Testis (tissue), 5 donors: ENCODE results near the gene OR2B6. TPM values are rescaled to one million over a fixed set of nuclear protein-coding genes. Genes with fewer than 3 reads are reported as not detected.
"Not testable (repeated sequence)": the region's sequence is repeated elsewhere in the genome, so short reads cannot be mapped to it uniquely, and the experiment has no call there.

Experiments used
- DNase-seq: peaks from one replicate; pipeline ENCODE4 v3.0.0-alpha.2; 2019
- H3K27ac ChIP-seq, 2 donors: fragments of 200-600 bp; sonication (generic); one replicate each; pipeline ENCODE4 v1.5.1; 2019
- H3K27me3 ChIP-seq: fragments of 200-600 bp; sonication (generic); one replicate; pipeline ENCODE4 v1.5.1; 2019
- H3K36me3 ChIP-seq: fragments of 200-600 bp; sonication (generic); one replicate; pipeline ENCODE4 v1.5.1; 2017; ENCODE audit warnings: low read depth; ENCODE audit errors: missing control alignments
- H3K4me1 ChIP-seq: fragments of 200-600 bp; sonication (generic); one replicate; pipeline ENCODE4 v1.5.1; 2019
- H3K4me3 ChIP-seq, 2 donors: fragments of 200-600 bp; sonication (generic); one replicate each; pipeline ENCODE4 v1.5.1; 2017 to 2019
- H3K9me3 ChIP-seq: fragments of 200-600 bp; sonication (generic); one replicate; pipeline ENCODE4 v1.5.1; 2017
- POLR2A ChIP-seq: fragments of 450-650 bp; IDR thresholded peaks from one replicate; pipeline ENCODE4 v1.6.1; 2017; ENCODE audit warnings: antibody characterized with exemption, mild to moderate bottlenecking, moderate library complexity
- WGBS, 2 donors: methylation state at CpG; one replicate each; pipeline ENCODE4 v1.1.5; 2018; 5-methylcytosine and 5-hydroxymethylcytosine counted together
- intact Hi-C: fragments of 100-400 bp; cut with DNase I; formaldehyde crosslinking; loops from one replicate; pipeline ENCODE4 v1.15.1; 2023; ENCODE audit warnings: low total_unique reads
- long read RNA-seq, 2 donors: transcript quantifications; one replicate each; lab custom pipeline, GENCODE V29; 2026
- polyA plus RNA-seq: library from polyadenylated mRNA; stranded (reverse); fragments of 350-450 nt; fragmentation: Illumina TruSeq; extraction: RNeasy Lipid Tissue Mini Kit (QIAGEN cat#74804); gene quantifications from one replicate; pipeline ENCODE4 v1.2.3, GENCODE V29; 2014; ENCODE audit warnings: low read depth, low replicate concordance; ENCODE audit not compliant: insufficient read depth
- total RNA-seq, 2 donors: library from RNA; depleted of rRNA; stranded (reverse); fragments of >200 nt; gene quantifications; one replicate each; pipeline ENCODE4 v1.2.3, GENCODE V29; 2016
- TF ChIP-seq, protein P1 (sequence below), 3 experiments: fragments of 450-650 bp in 2 of 3; fragments of 200-600 bp in 1 of 3; sonication (generic) in 1 of 3; IDR thresholded peaks; one replicate each; pipeline ENCODE4 v1.5.1; 2016 to 2019; ENCODE audit warnings: antibody characterized with exemption in 3 of 3, mild to moderate bottlenecking in 2 of 3, moderate library complexity in 1 of 3

The OR2B6 gene
- total RNA-seq: 1 to 10 TPM in 1 of 2 donors, not detected in 1; 1.0 TPM
- not detected for polyA plus RNA-seq
- long read RNA-seq, donor 1: 0 reads
- long read RNA-seq, donor 2: 0 reads

DNA sequence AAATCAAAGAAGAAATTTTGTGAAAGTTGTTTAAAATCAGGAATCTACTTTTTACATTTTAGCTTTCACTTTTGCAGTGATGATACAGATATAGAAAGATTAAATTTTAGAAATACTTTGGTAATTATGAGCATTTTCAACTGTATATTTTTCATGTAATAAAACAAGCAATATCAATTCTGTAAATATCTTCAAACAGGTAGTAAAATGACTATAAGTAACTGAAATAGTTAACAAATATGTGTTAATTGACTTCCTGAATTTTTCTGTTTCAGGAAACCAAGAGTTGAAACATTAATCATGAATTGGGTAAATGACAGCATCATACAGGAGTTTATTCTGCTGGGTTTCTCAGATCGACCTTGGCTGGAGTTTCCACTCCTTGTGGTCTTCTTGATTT, at the start of gene OR2B6:
OR2B6 (plus strand) TSS at position 301 of the 400 bp plus-strand sequence; CDS start at position 301, 0 bp downstream.
- DNase-seq: no peak
- H3K27me3 ChIP-seq: no peaks in the 10 kb centered on the region
- H3K36me3 ChIP-seq: no peaks in the 10 kb centered on the region
- TF ChIP-seq, protein P1, sequence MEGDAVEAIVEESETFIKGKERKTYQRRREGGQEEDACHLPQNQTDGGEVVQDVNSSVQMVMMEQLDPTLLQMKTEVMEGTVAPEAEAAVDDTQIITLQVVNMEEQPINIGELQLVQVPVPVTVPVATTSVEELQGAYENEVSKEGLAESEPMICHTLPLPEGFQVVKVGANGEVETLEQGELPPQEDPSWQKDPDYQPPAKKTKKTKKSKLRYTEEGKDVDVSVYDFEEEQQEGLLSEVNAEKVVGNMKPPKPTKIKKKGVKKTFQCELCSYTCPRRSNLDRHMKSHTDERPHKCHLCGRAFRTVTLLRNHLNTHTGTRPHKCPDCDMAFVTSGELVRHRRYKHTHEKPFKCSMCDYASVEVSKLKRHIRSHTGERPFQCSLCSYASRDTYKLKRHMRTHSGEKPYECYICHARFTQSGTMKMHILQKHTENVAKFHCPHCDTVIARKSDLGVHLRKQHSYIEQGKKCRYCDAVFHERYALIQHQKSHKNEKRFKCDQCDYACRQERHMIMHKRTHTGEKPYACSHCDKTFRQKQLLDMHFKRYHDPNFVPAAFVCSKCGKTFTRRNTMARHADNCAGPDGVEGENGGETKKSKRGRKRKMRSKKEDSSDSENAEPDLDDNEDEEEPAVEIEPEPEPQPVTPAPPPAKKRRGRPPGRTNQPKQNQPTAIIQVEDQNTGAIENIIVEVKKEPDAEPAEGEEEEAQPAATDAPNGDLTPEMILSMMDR (IDR thresholded peaks at IDR 0.05): no peak
- TF ChIP-seq POLR2A: no peak
- intact Hi-C loops: no loop called here
- H3K27ac ChIP-seq: no peak within 1 kb of the TSS
- WGBS, 2 donors: 52 to 57% methylated on average over 1 of the region's 1 CpG
- H3K9me3 ChIP-seq: no peaks in the 10 kb centered on the region
- no peaks in the 10 kb centered on the region for H3K4me1 ChIP-seq
- H3K4me3 ChIP-seq: no peak within 1 kb of the TSS

DNA sequence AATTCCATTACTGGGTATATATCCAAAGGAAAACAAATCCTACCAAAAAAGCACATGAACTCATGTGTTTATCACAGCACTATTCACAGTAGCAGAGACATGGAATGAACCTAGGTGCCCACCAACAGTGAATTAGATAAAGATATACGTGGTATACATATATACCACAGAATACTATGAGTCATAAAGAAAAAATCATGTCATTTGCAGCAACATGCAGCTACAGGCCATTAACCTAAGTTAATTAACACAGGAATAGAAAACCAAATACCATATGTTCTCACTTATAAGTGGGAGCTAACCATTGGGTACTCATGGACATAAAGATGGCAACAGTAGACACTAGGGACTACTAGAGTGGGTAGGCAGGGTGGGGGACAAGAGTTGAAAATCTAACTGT, 49.0 kb upstream of the OR2B6 start:
- no peak for DNase-seq
- H3K36me3 ChIP-seq: no peaks in the 10 kb centered on the region
- H3K27ac ChIP-seq: no peak overlapping the region
- TF ChIP-seq, protein P1 (IDR thresholded peaks at IDR 0.05): no peak
- no peak for TF ChIP-seq POLR2A
- 73 to 77% methylated on average over 1 of the region's 1 CpG for WGBS, 2 donors
- H3K4me3 ChIP-seq: no peak overlapping the region
- H3K27me3 ChIP-seq: no peaks in the 10 kb centered on the region
- peaks cover 4% of the 10 kb centered on the region for H3K4me1 ChIP-seq
- intact Hi-C loops: no loop called here
- H3K9me3 ChIP-seq: no peaks in the 10 kb centered on the region

DNA sequence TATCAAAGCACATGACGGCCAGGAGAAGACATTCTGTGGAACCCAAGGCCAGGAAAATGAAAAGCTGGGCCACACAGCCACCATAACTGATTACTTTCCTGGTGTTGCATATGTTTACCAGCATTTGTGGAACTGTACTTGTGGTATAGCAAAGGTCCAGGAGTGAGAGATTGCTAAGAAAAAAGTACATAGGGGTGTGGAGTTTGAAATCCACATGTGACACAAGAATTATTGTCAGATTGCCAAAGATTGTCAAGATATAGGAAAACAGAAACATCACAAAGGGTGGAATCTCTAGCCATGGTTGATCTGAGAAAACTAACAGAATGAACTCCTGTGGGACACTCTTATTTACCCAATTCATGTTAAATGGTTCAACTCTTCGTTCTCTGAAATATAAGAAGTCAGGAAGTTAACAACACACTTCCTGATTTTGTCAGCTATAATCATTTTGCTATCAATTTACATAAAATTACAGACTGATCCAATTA, 45.0 kb upstream of the OR2B6 start, which contains the start of gene OR2B2:
OR2B2 (minus strand) TSS at position 441 of the 491 bp plus-strand sequence; CDS start at position 364, 77 bp downstream.
- TF ChIP-seq, protein P1 (IDR thresholded peaks at IDR 0.05): no peak
- no peak for TF ChIP-seq POLR2A
- no peak within 1 kb of the TSS for H3K4me3 ChIP-seq
- DNase-seq: no peak
- H3K27me3 ChIP-seq: no peaks in the 10 kb centered on the region
- WGBS, 2 donors: 71 to 73% methylated on average over 2 of the region's 2 CpGs
- intact Hi-C loops: no loop called here
- no peaks in the 10 kb centered on the region for H3K9me3 ChIP-seq
- H3K4me1 ChIP-seq: no peaks in the 10 kb centered on the region
- H3K27ac ChIP-seq: no peak within 1 kb of the TSS
- no peaks in the 10 kb centered on the region for H3K36me3 ChIP-seq

DNA sequence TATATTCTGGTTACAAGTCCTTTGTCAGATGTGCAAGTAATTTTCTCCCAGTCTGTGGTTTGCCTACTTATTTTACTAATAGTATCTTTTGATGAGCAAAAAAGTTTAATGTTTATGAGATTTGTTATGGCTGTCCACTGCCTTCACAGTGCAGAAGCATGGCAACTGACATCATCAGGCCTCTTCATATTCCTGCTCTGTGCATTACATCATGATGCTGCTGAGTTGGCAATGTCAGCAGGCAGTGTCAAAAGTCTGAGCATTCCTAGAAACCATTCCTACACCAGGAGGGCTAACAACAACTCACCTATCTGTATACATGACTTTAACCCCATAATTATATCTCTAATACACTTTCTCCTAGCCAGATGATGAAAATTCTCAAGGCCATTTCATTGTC, 34.1 kb upstream of the OR2B6 start:
- no peak overlapping the region for H3K27ac ChIP-seq
- no peaks in the 10 kb centered on the region for H3K9me3 ChIP-seq
- no peaks in the 10 kb centered on the region for H3K4me1 ChIP-seq
- no peaks in the 10 kb centered on the region for H3K27me3 ChIP-seq
- H3K36me3 ChIP-seq: no peaks in the 10 kb centered on the region
- no peak for DNase-seq
- intact Hi-C loops: no loop called here
- TF ChIP-seq, protein P1 (IDR thresholded peaks at IDR 0.05): no peak
- no peak for TF ChIP-seq POLR2A
- H3K4me3 ChIP-seq: no peak overlapping the region

DNA sequence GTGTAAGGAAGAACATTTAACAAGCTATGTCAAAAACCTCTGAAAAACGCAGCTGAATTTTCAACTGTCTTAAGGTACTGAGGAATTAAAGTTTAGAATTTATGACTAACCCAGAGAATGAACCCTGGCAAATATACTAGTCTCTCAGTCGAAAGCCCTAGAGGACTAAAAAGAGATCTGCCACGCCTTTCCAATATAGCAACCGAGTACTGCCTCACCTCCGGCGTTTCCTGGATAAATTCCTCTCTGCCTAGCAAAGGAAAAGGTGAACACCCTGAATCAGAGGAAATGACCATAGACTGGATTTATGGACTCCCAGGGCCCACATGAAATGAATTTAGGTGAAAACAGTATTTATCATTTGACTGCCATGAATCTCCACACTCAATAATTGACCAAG, 32.9 kb upstream of the OR2B6 start:
- TF ChIP-seq POLR2A: no peak
- TF ChIP-seq, protein P1 (IDR thresholded peaks at IDR 0.05): no peak
- no peaks in the 10 kb centered on the region for H3K9me3 ChIP-seq
- no peaks in the 10 kb centered on the region for H3K27me3 ChIP-seq
- no peak overlapping the region for H3K4me3 ChIP-seq
- no peaks in the 10 kb centered on the region for H3K36me3 ChIP-seq
- DNase-seq: no peak
- intact Hi-C loops: no loop called here
- no peaks in the 10 kb centered on the region for H3K4me1 ChIP-seq
- no peak overlapping the region for H3K27ac ChIP-seq
- 84 to 87% methylated on average over 6 of the region's 6 CpGs for WGBS, 2 donors

DNA sequence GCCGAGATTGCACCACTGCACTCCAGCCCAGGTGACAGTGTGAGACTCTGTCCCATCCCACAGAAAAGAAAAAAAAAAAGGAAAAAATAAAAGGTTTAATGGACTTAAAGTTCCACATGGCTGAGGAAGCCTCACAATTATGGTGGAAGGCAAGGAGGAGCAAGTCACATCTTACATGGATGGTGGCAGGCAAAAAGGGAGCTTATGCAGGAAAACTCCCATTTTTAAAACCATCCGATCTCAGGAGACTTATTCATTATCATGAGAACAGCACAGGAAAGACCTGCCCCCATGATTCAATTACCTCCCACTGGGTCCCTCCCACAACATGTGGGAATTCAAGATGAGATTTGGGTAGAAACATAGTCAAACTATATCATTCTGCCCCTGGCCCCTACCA, 29.0 kb upstream of the OR2B6 start:
- DNase-seq, H3K27ac ChIP-seq, H3K9me3 ChIP-seq, H3K27me3 ChIP-seq, H3K4me3 ChIP-seq, intact Hi-C loops, H3K4me1 ChIP-seq, H3K36me3 ChIP-seq: not testable (repeated sequence)
- 92 to 95% methylated on average over 2 of the region's 2 CpGs for WGBS, 2 donors

DNA sequence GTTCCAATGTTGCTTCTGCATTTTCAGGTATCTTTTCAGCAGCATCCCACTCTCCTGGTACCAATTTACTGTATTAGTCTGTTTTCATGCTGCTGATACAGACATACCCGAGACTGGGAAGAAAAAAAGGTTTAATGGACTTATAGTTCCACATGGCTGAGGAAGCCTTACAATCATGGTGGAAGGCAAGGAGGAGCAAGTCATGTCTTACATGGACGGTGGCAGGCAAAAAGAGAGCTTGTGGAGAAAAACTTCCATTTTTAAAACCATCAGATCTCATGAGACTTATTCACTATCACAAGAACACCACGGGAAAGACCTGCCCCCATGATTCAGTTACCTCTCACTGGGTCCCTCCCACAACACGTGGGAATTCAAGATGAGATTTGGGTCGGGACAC, 27.1 kb upstream of the OR2B6 start:
- H3K27ac ChIP-seq, H3K27me3 ChIP-seq, H3K4me1 ChIP-seq, H3K36me3 ChIP-seq, intact Hi-C loops, H3K4me3 ChIP-seq, DNase-seq, H3K9me3 ChIP-seq: not testable (repeated sequence)
- 82 to 89% methylated on average over 5 of the region's 5 CpGs for WGBS, 2 donors
